SKM-1 (cell line): ENCODE results near the gene TGM6.

Source experiments
- DNase-seq: peaks from one replicate; lab custom pipeline; 2025; ENCODE audit not compliant: unreplicated experiment; lab: John Stamatoyannopoulos, UW

The TGM6 gene

GRCh38 chr20:2380601-2381000 is at the start of gene TGM6:
TGM6 (plus strand) TSS chr20:2380901; CDS start chr20:2380969, 68 bp downstream.
- no peak for DNase-seq

DNA sequence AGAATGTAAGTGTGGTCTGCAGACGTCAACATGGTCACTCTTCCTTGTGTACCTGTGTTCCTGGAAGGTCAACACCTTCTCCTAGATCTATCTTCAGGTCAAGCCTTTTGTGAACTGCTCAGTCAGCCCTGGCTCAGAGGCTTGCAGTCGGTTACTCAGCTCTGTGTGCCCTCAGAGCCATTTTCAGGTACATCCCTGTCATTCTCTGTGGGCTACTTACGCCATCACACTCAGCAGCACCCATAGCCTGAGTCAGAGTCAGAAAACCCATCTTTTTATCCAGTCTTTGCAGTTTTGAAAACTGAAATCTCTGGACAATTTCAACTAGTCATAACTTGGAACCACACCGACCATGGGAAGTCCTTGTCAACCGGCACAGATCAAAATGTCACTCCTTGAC is 49.6 kb upstream of the TGM6 start:
- no peak for DNase-seq

GRCh38 chr20:2331901-2332565 is 48.7 kb upstream of the TGM6 start:
- DNase-seq: no peak

GRCh38 chr20:2332711-2333110 is 48.0 kb upstream of the TGM6 start:
- no peak for DNase-seq

DNA sequence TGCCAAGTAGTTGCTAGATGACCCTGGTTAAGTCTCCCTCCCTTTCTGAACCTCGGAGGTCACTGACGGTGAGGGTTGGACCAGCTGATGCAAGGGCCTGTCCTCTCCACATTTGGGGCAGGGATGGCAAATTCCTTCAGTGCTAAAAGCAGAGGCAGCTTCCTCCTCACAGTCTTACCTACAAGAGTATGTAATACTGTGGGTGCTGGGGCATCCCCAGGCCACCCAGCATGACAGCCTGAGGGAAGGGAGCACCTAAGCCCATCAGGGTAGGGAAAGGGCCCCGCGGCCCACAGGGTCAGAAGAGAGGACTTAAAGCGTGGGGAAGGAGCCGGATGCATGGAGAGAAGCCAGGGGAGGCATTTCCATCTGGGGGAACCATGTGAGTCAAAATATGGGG is 46.9 kb upstream of the TGM6 start:
- no peak for DNase-seq

DNA sequence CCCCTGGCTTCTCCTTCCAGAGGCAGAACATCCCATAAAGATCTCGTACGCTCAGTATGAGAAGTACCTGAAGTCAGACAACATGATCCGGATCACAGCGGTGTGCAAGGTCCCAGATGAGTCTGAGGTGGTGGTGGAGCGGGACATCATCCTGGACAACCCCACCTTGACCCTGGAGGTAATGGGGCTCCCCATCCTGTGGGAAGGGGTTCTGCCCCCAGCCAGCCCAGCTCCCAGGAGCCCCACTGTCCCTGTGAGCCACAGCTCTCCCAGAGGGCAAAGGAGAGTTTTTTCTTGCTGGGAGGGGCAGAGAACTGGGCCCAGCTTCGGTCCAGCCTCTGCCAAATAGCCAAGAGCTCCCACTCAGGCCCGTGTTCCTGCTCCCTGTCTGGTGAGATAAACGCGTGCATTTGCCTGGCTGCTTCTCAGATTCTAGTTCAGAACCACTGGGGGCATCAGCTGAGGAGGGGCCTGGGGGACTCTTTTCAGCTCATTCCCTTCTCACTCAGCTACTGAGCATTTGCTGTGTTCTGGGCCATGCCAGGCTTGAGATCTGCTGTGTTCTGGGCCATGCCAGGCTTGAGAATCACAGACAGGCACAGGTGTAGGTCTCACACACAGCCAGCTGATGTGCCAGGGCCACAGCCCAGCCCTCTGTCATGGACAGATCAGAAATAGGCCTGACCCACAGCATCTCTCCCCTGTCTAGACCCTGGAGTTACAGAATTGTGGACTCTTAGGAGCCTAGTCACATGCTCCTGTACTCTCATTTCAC is 45.4 kb upstream of the TGM6 start:
- DNase-seq: no peak

DNA sequence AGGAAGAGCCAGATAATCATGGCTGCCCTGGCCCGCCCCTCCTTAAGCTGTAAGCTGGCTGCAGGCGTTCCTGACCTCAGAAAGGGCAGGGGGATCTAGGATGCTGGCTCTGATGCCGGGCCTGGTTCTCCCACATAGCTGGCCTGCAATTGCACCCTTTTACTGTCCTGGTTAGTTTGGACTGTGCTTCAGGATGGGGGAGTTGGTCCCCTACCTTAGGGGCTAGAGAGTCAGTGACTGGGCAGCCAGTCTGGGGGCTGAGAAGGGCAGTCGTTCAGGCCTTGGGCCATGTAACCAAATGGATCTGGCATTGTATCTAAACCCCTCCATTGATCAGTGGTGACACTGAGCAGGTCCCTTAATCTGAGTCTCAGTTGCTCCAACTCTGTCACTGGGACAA is 44.2 kb upstream of the TGM6 start:
- DNase-seq: no peak

DNA sequence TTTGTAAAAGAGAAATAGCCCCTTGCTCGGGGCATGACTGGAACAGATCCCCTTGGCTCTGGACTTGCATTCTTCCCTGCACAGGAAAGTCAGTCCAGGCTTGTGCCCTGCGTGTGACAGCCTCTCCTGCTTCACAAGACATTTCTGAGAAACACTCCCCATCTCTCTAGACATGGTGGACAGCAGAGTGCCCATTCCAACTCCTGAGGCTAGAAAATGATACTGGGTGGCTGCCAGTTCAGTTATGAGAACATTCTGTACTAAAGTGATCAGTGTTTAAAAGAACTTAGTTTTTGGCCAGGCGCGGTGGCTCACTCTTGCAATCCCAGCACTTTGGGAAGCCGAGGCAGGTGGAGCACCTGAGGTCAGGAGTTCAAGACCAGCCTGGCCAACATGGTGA is 43.6 kb upstream of the TGM6 start:
- DNase-seq: no peak

- DNase-seq: no peak
These were observed 42.2 kb upstream of the TGM6 start for GRCh38 chr20:2338411-2339066.

- no peak for DNase-seq
These were observed 40.6 kb upstream of the TGM6 start for GRCh38 chr20:2340136-2340535.

- no peak for DNase-seq
These were observed 39.9 kb upstream of the TGM6 start for GRCh38 chr20:2340823-2341222.

- no peak for DNase-seq
These were observed 39.4 kb upstream of the TGM6 start for GRCh38 chr20:2341336-2341735.

DNA sequence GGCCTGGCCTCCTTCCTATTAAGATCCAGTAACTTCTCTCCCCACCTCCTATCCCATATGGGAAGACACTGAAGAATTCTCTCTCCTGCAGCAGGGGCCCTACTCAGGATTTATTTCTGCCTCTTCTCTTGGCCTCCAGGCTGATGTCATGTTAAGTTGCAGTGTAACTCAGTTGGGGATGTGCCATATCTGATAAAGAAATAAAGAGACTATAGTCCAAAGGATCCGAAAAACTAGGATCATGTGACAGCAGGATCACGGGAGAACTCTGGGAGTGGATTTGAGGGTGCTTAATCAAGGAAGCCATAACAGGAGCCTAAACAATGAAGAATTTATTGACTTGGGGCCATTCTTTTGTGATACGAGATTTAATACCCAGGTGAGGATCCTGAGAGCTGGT is 38.5 kb upstream of the TGM6 start:
- no peak for DNase-seq

- DNase-seq: no peak
These were observed 34.5 kb upstream of the TGM6 start for GRCh38 chr20:2346188-2346587.

GRCh38 chr20:2348336-2348735 is 32.4 kb upstream of the TGM6 start:
- no peak for DNase-seq

DNA sequence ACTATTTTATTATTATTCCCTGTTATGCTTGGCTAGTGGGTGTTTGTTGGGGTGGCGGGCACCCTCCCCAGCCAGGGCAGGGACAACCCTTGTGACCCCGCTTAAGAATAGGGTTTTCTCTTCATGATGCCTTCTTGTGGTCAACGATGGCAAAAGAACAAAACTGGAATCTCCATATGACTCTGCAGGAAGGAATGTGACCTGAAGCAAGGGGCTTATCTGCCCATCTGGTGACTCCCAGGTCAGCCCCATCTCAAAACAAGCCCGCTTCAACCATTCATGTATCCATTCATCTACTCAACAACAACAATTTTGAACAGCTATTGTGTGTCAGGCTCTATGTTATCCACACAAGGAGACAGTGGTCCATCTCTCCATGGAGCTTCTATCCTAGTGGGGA is 30.9 kb upstream of the TGM6 start:
- no peak for DNase-seq

DNA sequence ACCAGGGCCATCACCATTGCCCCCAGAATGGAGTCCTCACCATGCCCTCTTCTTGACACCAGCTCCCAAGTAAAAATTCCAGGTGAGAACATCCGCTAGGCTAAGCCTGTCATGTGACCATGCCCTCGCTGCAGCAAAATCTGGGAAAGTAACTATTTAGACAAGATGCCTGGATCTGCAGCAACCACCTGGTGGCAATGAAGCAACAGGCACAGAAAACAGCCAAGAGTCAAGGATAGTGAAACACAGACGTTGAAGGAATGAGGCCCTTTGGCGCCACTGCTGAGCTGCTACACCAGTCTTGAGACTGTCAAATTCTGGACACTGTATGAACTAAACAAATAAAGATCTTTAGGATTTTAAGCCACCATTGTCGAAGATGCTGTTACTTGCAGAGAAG is 30.1 kb upstream of the TGM6 start:
- DNase-seq: no peak

DNA sequence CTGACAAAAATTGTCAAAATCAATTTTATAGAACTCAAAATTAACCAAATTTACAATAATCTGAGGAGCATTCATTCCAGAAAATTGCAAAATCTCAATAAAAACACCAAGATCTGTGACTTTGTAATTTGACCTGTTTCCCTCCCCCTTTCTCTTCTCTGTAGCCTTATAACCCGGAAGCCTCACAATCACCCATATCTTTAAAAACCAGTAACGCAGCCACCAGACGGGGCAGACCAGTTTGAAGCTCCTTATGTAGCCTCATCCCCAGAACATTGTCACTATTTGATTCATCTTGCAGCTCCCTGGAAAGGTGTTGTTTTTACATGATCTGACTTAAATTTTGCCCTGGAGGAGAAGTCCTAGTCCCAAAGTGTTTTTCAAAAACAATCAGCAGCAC is 27.5 kb upstream of the TGM6 start:
- no peak for DNase-seq

GRCh38 chr20:2357114-2357513 is 23.6 kb upstream of the TGM6 start:
- no peak for DNase-seq

DNA sequence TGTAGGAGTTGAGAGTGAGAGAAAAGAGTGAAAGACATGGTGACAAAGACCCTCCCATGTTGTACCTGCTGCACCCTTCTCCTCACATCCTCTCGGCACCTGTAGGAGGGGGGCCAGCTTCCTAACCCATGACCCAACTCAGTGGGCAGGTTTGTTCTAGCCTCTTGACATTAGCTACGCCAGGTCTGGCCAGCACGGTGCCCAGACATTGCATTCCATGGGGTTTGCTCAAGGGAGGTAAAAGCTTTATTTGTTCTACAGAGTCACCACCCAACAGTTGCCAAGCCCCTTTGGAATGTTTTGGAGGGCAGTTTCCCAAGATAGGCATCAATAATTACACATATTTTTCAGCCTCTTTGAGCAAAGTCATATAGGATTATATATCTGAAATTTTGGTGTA is 22.7 kb upstream of the TGM6 start:
- DNase-seq: no peak

DNA sequence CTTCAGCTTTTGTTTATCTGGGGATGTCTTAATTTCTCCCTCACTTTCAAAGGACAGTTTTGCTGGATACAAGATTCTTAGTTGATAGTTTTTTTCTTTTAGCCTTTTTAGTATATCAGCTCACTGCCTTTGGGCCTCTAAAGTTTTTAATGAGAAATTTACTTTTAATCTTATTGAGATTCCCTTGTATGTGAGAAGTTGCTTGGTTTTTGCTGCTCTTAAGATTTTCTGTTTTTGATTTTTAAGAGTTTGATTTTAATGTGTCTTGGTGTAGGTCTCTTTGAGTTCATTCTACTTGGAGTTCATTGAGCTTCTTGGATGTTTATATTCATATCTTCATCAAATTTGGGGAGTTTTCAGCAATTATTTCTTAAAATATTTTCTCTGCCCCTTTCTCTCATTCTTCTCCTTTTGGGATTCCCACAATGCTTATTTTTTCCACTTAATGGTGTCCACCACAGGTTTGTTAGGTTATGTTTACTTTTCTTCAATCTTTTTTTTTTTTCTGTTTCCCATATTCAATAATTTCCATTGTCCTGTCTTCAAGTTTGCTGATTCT is 19.6 kb upstream of the TGM6 start:
- no peak for DNase-seq

- no peak for DNase-seq
These were observed 17.5 kb upstream of the TGM6 start for GRCh38 chr20:2363187-2363586.
